HCT116 (cell line): ENCODE results near the gene WWOX. TPM values are rescaled to one million over a fixed set of nuclear protein-coding genes. Genes with fewer than 3 reads are reported as not detected.

ENCODE experiments used
- ATAC-seq: fragments of 200-7000 bp; cut with Tn5 transposase; 2 replicates; pipeline ENCODE4 v1.9.1; 2020; ENCODE audit warnings: mild to moderate bottlenecking, moderate library complexity
- BruUV-seq: library from RNA; stranded (reverse); fragments of 400-500 nt; replicated peaks from 2 replicates; lab custom pipeline; 2021; lab: Mats Ljungman, UMichigan
- CTCF ChIA-PET: fragments of 300-600 bp; sonication (Branson Sonifier 250); formaldehyde crosslinking; loops from one replicate; lab custom pipeline; 2021; ENCODE audit warnings: antibody characterized with exemption; lab: Charles Lee
- POLR2A ChIA-PET: fragments of 300-600, 350-600 bp; sonication (Branson Sonifier 250); formaldehyde crosslinking; loops from one replicate; lab custom pipeline; 2021; ENCODE audit warnings: antibody characterized with exemption; lab: Charles Lee
- RAD21 ChIA-PET, 2 experiments: fragments of 300-600 bp; sonication (Branson Sonifier 250); formaldehyde crosslinking; loops; one replicate each; lab custom pipeline; 2023; ENCODE audit warnings: low total read pairs in 2 of 2; ENCODE audit not compliant: uncharacterized antibody in 2 of 2, unreplicated experiment in 2 of 2, low non-redundant PET in 1 of 2; lab: Charles Lee
- DNase-seq: peaks from one replicate; pipeline ENCODE4 v3.0.0-alpha.2; 2010; ENCODE audit warnings: low read depth, low spot score
- H2AFZ ChIP-seq: fragments of 200-600 bp; shearing (Covaris generic), sonication (generic); 2 replicates; pipeline ENCODE4 v1.6.1; 2017; ENCODE audit warnings: low read depth, mixed run types, mixed read lengths, antibody characterized with exemption, low read length; ENCODE audit not compliant: poor library complexity, severe bottlenecking
- H3K27ac ChIP-seq: 2 replicates; pipeline ENCODE4 v1.5.1; 2012; ENCODE audit warnings: low read depth, low read length
- H3K27me3 ChIP-seq: fragments of 200-600 bp; sonication (generic); 2 replicates; pipeline ENCODE4 v1.6.1; 2016; ENCODE audit warnings: mixed run types, low read length, mixed read lengths; ENCODE audit not compliant: insufficient read depth
- H3K36me3 ChIP-seq, 2 experiments: fragments of 200-500 bp in 1 of 2; fragments of 200-600 bp in 1 of 2; sonication (Bioruptor generic) in 1 of 2; sonication (generic) in 1 of 2; 2 replicates each; pipeline versions ENCODE4 v1.5.1 to v1.6.1; 2014 to 2016; ENCODE audit warnings: low read length in 2 of 2, inconsistent platforms in 1 of 2, mixed read lengths in 1 of 2, mixed run types in 1 of 2; ENCODE audit not compliant: insufficient read depth in 2 of 2, control insufficient read depth in 1 of 2
- H3K4me1 ChIP-seq, 2 experiments: fragments of 200-600 bp in 1 of 2; sonication (generic) in 1 of 2; 2 replicates each; pipeline versions ENCODE4 v1.5.1 to v1.6.1; 2012 to 2017; ENCODE audit warnings: low read length in 2 of 2, inconsistent platforms in 1 of 2, mild to moderate bottlenecking in 1 of 2, mixed read lengths in 1 of 2, mixed run types in 1 of 2, moderate library complexity in 1 of 2; ENCODE audit not compliant: insufficient read depth in 2 of 2, control insufficient read depth in 1 of 2
- H3K4me2 ChIP-seq: fragments of 200-600 bp; sonication (generic); 2 replicates; pipeline ENCODE4 v1.6.1; 2017; ENCODE audit warnings: mixed run types, low read length, mixed read lengths
- H3K4me3 ChIP-seq, 2 experiments: fragments of 200-600 bp in 1 of 2; sonication (generic) in 1 of 2; replicated peaks in 1 of 2; 2 replicates each; pipeline ENCODE4 v1.5.1; 2011 to 2016; ENCODE audit warnings: low read length in 2 of 2, control low read depth in 1 of 2, low read depth in 1 of 2, mild to moderate bottlenecking in 1 of 2, mixed read lengths in 1 of 2, mixed run types in 1 of 2
- H3K79me2 ChIP-seq: fragments of 200-600 bp; sonication (generic); 2 replicates; pipeline ENCODE4 v1.6.1; 2017; ENCODE audit warnings: mild to moderate bottlenecking, mixed run types, low read length, moderate library complexity, mixed read lengths; ENCODE audit not compliant: insufficient read depth
- H3K9ac ChIP-seq: fragments of 200-600 bp; sonication (generic); 2 replicates; pipeline ENCODE4 v1.6.1; 2016; ENCODE audit warnings: low read length, mixed read lengths
- H3K9me2 ChIP-seq: fragments of 200-600 bp; sonication (generic), shearing (Covaris generic); 2 replicates; pipeline ENCODE4 v1.6.1; 2017; ENCODE audit warnings: mixed run types, mild to moderate bottlenecking, moderate library complexity; ENCODE audit not compliant: insufficient read depth
- H3K9me3 ChIP-seq, 2 experiments: fragments of 200-500 bp in 1 of 2; fragments of 200-600 bp in 1 of 2; sonication (Bioruptor generic) in 1 of 2; sonication (generic) in 1 of 2; 2 replicates each; pipeline ENCODE4 v1.6.1; 2014 to 2017; ENCODE audit warnings: low read length in 2 of 2, mixed read lengths in 2 of 2, inconsistent platforms in 1 of 2, low read depth in 1 of 2, mild to moderate bottlenecking in 1 of 2, mixed run types in 1 of 2, moderate library complexity in 1 of 2; ENCODE audit not compliant: control insufficient read depth in 1 of 2, insufficient read depth in 1 of 2
- H4K20me1 ChIP-seq: fragments of 200-600 bp; sonication (generic), shearing (Covaris generic); 2 replicates; pipeline ENCODE4 v1.6.1; 2017; ENCODE audit warnings: mixed run types, mild to moderate bottlenecking, moderate library complexity; ENCODE audit not compliant: insufficient read depth
- EGR1 ChIP-seq: IDR thresholded peaks from 2 replicates; pipeline ENCODE4 v1.6.1; 2012; ENCODE audit warnings: low read depth
- EZH2phosphoT487 ChIP-seq: fragments of 200-600 bp; IDR thresholded peaks from 2 replicates; pipeline ENCODE4 v1.6.1; 2018; ENCODE audit warnings: antibody characterized with exemption, borderline replicate concordance
- POLR2A ChIP-seq: IDR thresholded peaks from 2 replicates; pipeline ENCODE4 v1.7.0; 2011; ENCODE audit warnings: borderline replicate concordance; ENCODE audit not compliant: insufficient read depth, insufficient read length; ENCODE audit errors: extremely low read depth
- POLR2AphosphoS5 ChIP-seq: IDR thresholded peaks from 2 replicates; pipeline ENCODE4 v1.6.1; 2011; ENCODE audit warnings: mild to moderate bottlenecking, low read depth, low read length, moderate library complexity
- SP1 ChIP-seq: IDR thresholded peaks from 2 replicates; pipeline ENCODE4 v1.6.1; 2012; ENCODE audit warnings: low read depth
- ZBTB33 ChIP-seq: IDR thresholded peaks from 2 replicates; pipeline ENCODE4 v1.6.1; 2011; ENCODE audit warnings: mild to moderate bottlenecking, low read length, moderate library complexity; ENCODE audit not compliant: insufficient replicate concordance; ENCODE audit errors: extremely low read depth
- intact Hi-C: fragments of 100-400 bp; cut with micrococcal nuclease; formaldehyde crosslinking; loops from 2 replicates; pipeline ENCODE4 v1.10.0; 2022
- total RNA-seq: library from RNA; stranded (reverse); gene quantifications from one replicate; pipeline ENCODE4 v1.2.1, GENCODE V29; 2021; ENCODE audit not compliant: unreplicated experiment

Gene WWOX
- total RNA-seq, 1 experiment from 2014 or later = 13.7 TPM

- Histone ChIP-seq H3K4me2 (no peak overlapping the region), H3K36me3 (no peaks in the 10 kb centered on the region), H3K9ac (no peak overlapping the region), H3K4me3 (no peak overlapping the region), H3K9me2 (no peaks in the 10 kb centered on the region), H4K20me1 (no peaks in the 10 kb centered on the region), H2AFZ (no peak overlapping the region), H3K9me3 (no peaks in the 10 kb centered on the region), H3K79me2 (no peaks in the 10 kb centered on the region), H3K27ac (no peak overlapping the region), H3K27me3 (no peaks in the 10 kb centered on the region), H3K4me1 (no peaks in the 10 kb centered on the region)
- DNase-seq (no peak), ATAC-seq (no peak)
- TF ChIP-seq EGR1 (no peak), SP1 (no peak), EZH2phosphoT487 (no peak)
- no TSS peak for BruUV-seq
- CTCF ChIA-PET = no interaction called here
- RAD21 ChIA-PET = no interaction called here
- intact Hi-C loops = no loop called here
- POLR2A ChIA-PET = no interaction called here
Measured at GRCh38 chr16:78154729-78155461, 55.4 kb downstream of the WWOX start.

- DNase-seq = no peak
- Histone ChIP-seq H4K20me1 (no peaks in the 10 kb centered on the region), H3K9me3 (no peaks in the 10 kb centered on the region; a peak in 1 of 4 replicates), H2AFZ (no peak overlapping the region), H3K9me2 (no peaks in the 10 kb centered on the region), H3K4me1 (no peaks in the 10 kb centered on the region), H3K36me3 (no peaks in the 10 kb centered on the region), H3K79me2 (no peaks in the 10 kb centered on the region), H3K4me3 (no peak overlapping the region), H3K4me2 (no peak overlapping the region), H3K9ac (no peak overlapping the region), H3K27me3 (no peaks in the 10 kb centered on the region), H3K27ac (no peak overlapping the region)
- ChIA-PET RAD21 (no interaction called here), CTCF (no interaction called here), POLR2A (no interaction called here)
- ATAC-seq = no peak
- TF ChIP-seq POLR2AphosphoS5 (no peak), POLR2A (no peak), ZBTB33 (no peak)
- intact Hi-C loops = no loop called here
- BruUV-seq = no TSS peak
Measured at GRCh38 chr16:78155791-78156345, 56.4 kb downstream of the WWOX start.
